Effector memory CD8-positive, alpha-beta T cell (primary cell): ENCODE measurements around the gene KLHL36.

Experiments
- ATAC-seq: fragments of 150-1000 bp; cut with Tn5 transposase; replicated peaks from 2 replicates; pipeline ENCODE4 v1.10.0; 2021; ENCODE audit warnings: mild to moderate bottlenecking, moderate library complexity
- DNase-seq, 3 experiments: peaks; one replicate each; pipeline ENCODE4 v3.0.0; 2021
- H3K27ac Mint-ChIP-seq, 2 donors: one replicate each; pipeline ENCODE4 v1.8.0; 2022; ENCODE audit warnings: mild to moderate bottlenecking in 2 of 2, mixed read lengths in 2 of 2, moderate library complexity in 2 of 2
- H3K27me3 Mint-ChIP-seq, 2 donors: one replicate each; pipeline ENCODE4 v1.8.0; 2022; ENCODE audit warnings: mixed read lengths in 2 of 2
- H3K36me3 Mint-ChIP-seq: one replicate; pipeline ENCODE4 v1.8.0; 2022; ENCODE audit warnings: mild to moderate bottlenecking, moderate library complexity, mixed read lengths; ENCODE audit not compliant: insufficient read depth
- H3K4me1 Mint-ChIP-seq, 2 donors: one replicate each; pipeline ENCODE4 v1.8.0; 2022; ENCODE audit warnings: low read depth in 2 of 2, mixed read lengths in 2 of 2
- H3K4me3 Mint-ChIP-seq, 2 donors: one replicate each; pipeline ENCODE4 v1.8.0; 2022; ENCODE audit warnings: mild to moderate bottlenecking in 2 of 2, mixed read lengths in 2 of 2, moderate library complexity in 2 of 2
- H3K9me3 Mint-ChIP-seq, 2 donors: one replicate each; pipeline ENCODE4 v1.8.0; 2022; ENCODE audit warnings: mixed read lengths in 2 of 2

KLHL36 gene

GRCh38 chr16:84704253-84704652, 55.9 kb downstream of the KLHL36 start:
- peaks cover 38 to 54% of the 10 kb centered on the region in 2 donors for H3K4me1 Mint-ChIP-seq
- no peaks in the 10 kb centered on the region for H3K9me3 Mint-ChIP-seq
- H3K4me3 Mint-ChIP-seq = no peak overlapping the region
- no peak overlapping the region for H3K27ac Mint-ChIP-seq
- ATAC-seq = no peak
- no peak for DNase-seq
- peaks cover 18% of the 10 kb centered on the region for H3K36me3 Mint-ChIP-seq
- H3K27me3 Mint-ChIP-seq = no peaks in the 10 kb centered on the region

GRCh38 chr16:84706856-84707255, 58.5 kb downstream of the KLHL36 start:
- no peak overlapping the region for H3K27ac Mint-ChIP-seq
- ATAC-seq (no peak), DNase-seq (no peak)
- peaks cover 53 to 71% of the 10 kb centered on the region in 2 donors for H3K4me1 Mint-ChIP-seq
- peak overlapping the region in 1 of 2 donors; percentile 37 for H3K4me3 Mint-ChIP-seq
- no peaks in the 10 kb centered on the region for H3K9me3 Mint-ChIP-seq
- H3K27me3 Mint-ChIP-seq = no peaks in the 10 kb centered on the region
- peaks cover 16% of the 10 kb centered on the region for H3K36me3 Mint-ChIP-seq

- no peak for ATAC-seq
- Mint-ChIP-seq H3K4me1 (peaks cover 62 to 75% of the 10 kb centered on the region in 2 donors), H3K36me3 (peaks cover 19% of the 10 kb centered on the region), H3K27me3 (no peaks in the 10 kb centered on the region), H3K4me3 (no peak overlapping the region), H3K9me3 (no peaks in the 10 kb centered on the region), H3K27ac (peak overlapping the region; percentile 11 to 83)
- no peak for DNase-seq
Observed at GRCh38 chr16:84709609-84710008, 61.3 kb downstream of the KLHL36 start.

- H3K36me3 Mint-ChIP-seq = peaks cover 16% of the 10 kb centered on the region
- no peaks in the 10 kb centered on the region for H3K9me3 Mint-ChIP-seq
- no peak for ATAC-seq
- DNase-seq = no peak
- peaks cover 53 to 73% of the 10 kb centered on the region in 2 donors for H3K4me1 Mint-ChIP-seq
- H3K27ac Mint-ChIP-seq = peak overlapping the region in 1 of 2 donors; percentile 83
- H3K4me3 Mint-ChIP-seq = peak overlapping the region in 1 of 2 donors; percentile 29
- H3K27me3 Mint-ChIP-seq = no peaks in the 10 kb centered on the region
Observed at GRCh38 chr16:84710686-84711085, 62.4 kb downstream of the KLHL36 start.
